Epithelial cell of esophagus (primary cell): ENCODE results near the gene S100PBP.
A peak's percentile ranks its signal among the peaks of the same experiment; 100 is the strongest.

Source experiments
- DNase-seq: peaks from one replicate; pipeline ENCODE4 v3.0.0; 2010; ENCODE audit warnings: low read depth
- H3K4me3 ChIP-seq: 2 replicates; pipeline ENCODE4 v1.5.1; 2011; ENCODE audit warnings: mild to moderate bottlenecking, low read length, control low read depth
- CTCF ChIP-seq: IDR thresholded peaks from 2 replicates; pipeline ENCODE4 v1.5.1; 2011; ENCODE audit warnings: low read depth, mild to moderate bottlenecking, low read length, control low read depth, inconsistent platforms; ENCODE audit not compliant: insufficient read depth; ENCODE audit errors: missing control alignments

Gene S100PBP

GRCh38 chr1:32817159-32817814 lies at the start of gene S100PBP, which contains the start of gene YARS1:
S100PBP (plus strand) TSS chr1:32817653; CDS start chr1:32826100, 8,447 bp downstream.
YARS1 (minus strand) TSS chr1:32817358; CDS start chr1:32817244, 114 bp downstream.
- DNase-seq = peak; percentile 99
- peak within 1 kb of the TSS; percentile 92 for H3K4me3 ChIP-seq
- no peak for TF ChIP-seq CTCF

GRCh38 chr1:32768110-32768850 lies 49.2 kb upstream of the S100PBP start:
- no peak for TF ChIP-seq CTCF
- DNase-seq = no peak
- no peak overlapping the region for H3K4me3 ChIP-seq

GRCh38 chr1:32769524-32770220 lies 47.8 kb upstream of the S100PBP start:
- DNase-seq = peak; percentile 60
- H3K4me3 ChIP-seq = no peak overlapping the region
- TF ChIP-seq CTCF = no peak

GRCh38 chr1:32770221-32770731 lies 47.2 kb upstream of the S100PBP start:
- H3K4me3 ChIP-seq = no peak overlapping the region
- DNase-seq = no peak
- TF ChIP-seq CTCF = no peak

- H3K4me3 ChIP-seq = no peak overlapping the region
- no peak for TF ChIP-seq CTCF
- DNase-seq = no peak
These were observed 46.5 kb upstream of the S100PBP start for GRCh38 chr1:32770741-32771548.

GRCh38 chr1:32771561-32772280 lies 45.7 kb upstream of the S100PBP start:
- no peak for TF ChIP-seq CTCF
- no peak overlapping the region for H3K4me3 ChIP-seq
- no peak for DNase-seq
